Activated naive CD8-positive, alpha-beta T cell treated with anti-CD3 and anti-CD28 coated beads, Interleukin-2, amount 50 U/mL, for 24 hours (primary cell): ENCODE data around the gene CACNA1C.

ENCODE experiments used
- ATAC-seq: fragments of 150-1000 bp; cut with Tn5 transposase; one replicate; pipeline ENCODE4 v1.10.0; 2021
- DNase-seq: peaks from one replicate; pipeline ENCODE4 v3.0.0; 2021
- H3K27ac Mint-ChIP-seq: one replicate; pipeline ENCODE4 v1.8.0; 2021; ENCODE audit warnings: mild to moderate bottlenecking, mixed read lengths
- H3K27me3 Mint-ChIP-seq: one replicate; pipeline ENCODE4 v1.8.0; 2021; ENCODE audit warnings: mixed read lengths
- H3K36me3 Mint-ChIP-seq: one replicate; pipeline ENCODE4 v1.8.0; 2021; ENCODE audit warnings: low read depth, mixed read lengths
- H3K4me1 Mint-ChIP-seq: one replicate; pipeline ENCODE4 v1.8.0; 2021; ENCODE audit warnings: mixed read lengths
- H3K4me3 Mint-ChIP-seq: one replicate; pipeline ENCODE4 v1.8.0; 2021; ENCODE audit warnings: mild to moderate bottlenecking, moderate library complexity, mixed read lengths
- H3K9me3 Mint-ChIP-seq: one replicate; pipeline ENCODE4 v1.8.0; 2021; ENCODE audit warnings: mixed read lengths

The CACNA1C gene

DNA sequence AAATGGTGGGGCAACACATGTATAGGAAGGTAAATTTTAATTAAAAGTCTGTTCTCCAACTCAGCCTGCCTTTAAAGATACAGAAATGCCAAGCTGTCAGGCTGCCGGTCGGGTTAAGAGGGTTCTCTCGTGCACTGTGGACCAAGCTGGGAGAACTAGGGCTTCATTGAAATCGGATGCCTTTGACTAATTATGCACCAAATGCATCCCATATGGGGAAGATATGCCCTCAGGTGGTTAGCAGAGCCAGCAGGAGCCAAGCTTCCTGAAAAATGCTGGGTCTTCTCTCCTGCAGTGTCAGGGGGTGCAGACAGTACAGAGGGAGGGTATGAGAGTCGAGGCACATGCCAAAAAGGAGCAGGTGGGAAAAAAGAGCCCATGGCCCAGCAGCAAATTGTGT lies 236.1 kb downstream of the CACNA1C start:
- no peaks in the 10 kb centered on the region for H3K36me3 Mint-ChIP-seq
- DNase-seq (no peak), ATAC-seq (no peak)
- H3K9me3 Mint-ChIP-seq = no peaks in the 10 kb centered on the region
- H3K27ac Mint-ChIP-seq = no peak overlapping the region
- peaks cover 5% of the 10 kb centered on the region for H3K4me1 Mint-ChIP-seq
- H3K27me3 Mint-ChIP-seq = peaks cover 17% of the 10 kb centered on the region
- H3K4me3 Mint-ChIP-seq = no peak overlapping the region

DNA sequence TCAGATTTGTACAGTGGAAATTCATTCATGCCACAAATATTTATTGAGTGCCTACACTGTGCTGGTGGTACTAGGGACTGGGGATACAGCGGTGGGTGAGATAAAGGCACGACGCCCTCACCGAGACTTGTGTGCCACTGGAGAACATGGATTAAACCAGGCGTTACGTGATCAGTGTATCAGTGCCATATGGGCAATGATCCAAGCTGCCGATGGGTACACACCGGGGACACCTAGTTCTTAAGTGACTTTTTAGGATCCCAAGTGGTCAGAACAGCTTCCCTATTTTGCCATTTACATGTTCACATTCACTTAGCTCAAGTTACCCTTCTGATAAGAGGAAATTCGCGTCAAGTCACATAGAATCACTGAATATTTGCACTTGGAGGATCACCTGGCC lies 236.7 kb downstream of the CACNA1C start:
- H3K27ac Mint-ChIP-seq = no peak overlapping the region
- ATAC-seq = no peak
- DNase-seq = no peak
- no peaks in the 10 kb centered on the region for H3K9me3 Mint-ChIP-seq
- H3K4me1 Mint-ChIP-seq = peaks cover 3% of the 10 kb centered on the region
- H3K36me3 Mint-ChIP-seq = no peaks in the 10 kb centered on the region
- H3K4me3 Mint-ChIP-seq = no peak overlapping the region
- peaks cover 11% of the 10 kb centered on the region for H3K27me3 Mint-ChIP-seq

- DNase-seq (no peak), ATAC-seq (no peak)
- peaks cover 6% of the 10 kb centered on the region for H3K27me3 Mint-ChIP-seq
- H3K36me3 Mint-ChIP-seq = no peaks in the 10 kb centered on the region
- no peaks in the 10 kb centered on the region for H3K9me3 Mint-ChIP-seq
- no peak overlapping the region for H3K27ac Mint-ChIP-seq
- H3K4me1 Mint-ChIP-seq = peaks cover 8% of the 10 kb centered on the region
- H3K4me3 Mint-ChIP-seq = no peak overlapping the region
Measured at GRCh38 chr12:2290091-2290490, 237.3 kb downstream of the CACNA1C start.

GRCh38 chr12:2290516-2291065 lies 237.8 kb downstream of the CACNA1C start:
- H3K4me1 Mint-ChIP-seq = peaks cover 13% of the 10 kb centered on the region
- ATAC-seq = no peak
- H3K27ac Mint-ChIP-seq = no peak overlapping the region
- no peak for DNase-seq
- no peak overlapping the region for H3K4me3 Mint-ChIP-seq
- no peaks in the 10 kb centered on the region for H3K36me3 Mint-ChIP-seq
- H3K9me3 Mint-ChIP-seq = no peaks in the 10 kb centered on the region
- H3K27me3 Mint-ChIP-seq = peaks cover 5% of the 10 kb centered on the region

- no peak overlapping the region for H3K4me3 Mint-ChIP-seq
- H3K9me3 Mint-ChIP-seq = no peaks in the 10 kb centered on the region
- ATAC-seq (no peak), DNase-seq (peak; percentile 28)
- H3K27ac Mint-ChIP-seq = no peak overlapping the region
- H3K4me1 Mint-ChIP-seq = peaks cover 13% of the 10 kb centered on the region
- no peaks in the 10 kb centered on the region for H3K36me3 Mint-ChIP-seq
- peaks cover 5% of the 10 kb centered on the region for H3K27me3 Mint-ChIP-seq
Measured at GRCh38 chr12:2291182-2291832, 238.5 kb downstream of the CACNA1C start.

- Mint-ChIP-seq H3K27me3 (peaks cover 4% of the 10 kb centered on the region), H3K4me3 (no peak overlapping the region), H3K9me3 (no peaks in the 10 kb centered on the region), H3K4me1 (peaks cover 13% of the 10 kb centered on the region), H3K36me3 (no peaks in the 10 kb centered on the region), H3K27ac (no peak overlapping the region)
- DNase-seq (no peak), ATAC-seq (no peak)
Measured at GRCh38 chr12:2291947-2292346, 239.2 kb downstream of the CACNA1C start.

GRCh38 chr12:2292560-2292959 lies 239.8 kb downstream of the CACNA1C start:
- DNase-seq = no peak
- ATAC-seq = no peak
- Mint-ChIP-seq H3K9me3 (no peaks in the 10 kb centered on the region), H3K4me1 (peaks cover 13% of the 10 kb centered on the region), H3K27ac (no peak overlapping the region), H3K36me3 (no peaks in the 10 kb centered on the region), H3K4me3 (no peak overlapping the region), H3K27me3 (no peaks in the 10 kb centered on the region)

DNA sequence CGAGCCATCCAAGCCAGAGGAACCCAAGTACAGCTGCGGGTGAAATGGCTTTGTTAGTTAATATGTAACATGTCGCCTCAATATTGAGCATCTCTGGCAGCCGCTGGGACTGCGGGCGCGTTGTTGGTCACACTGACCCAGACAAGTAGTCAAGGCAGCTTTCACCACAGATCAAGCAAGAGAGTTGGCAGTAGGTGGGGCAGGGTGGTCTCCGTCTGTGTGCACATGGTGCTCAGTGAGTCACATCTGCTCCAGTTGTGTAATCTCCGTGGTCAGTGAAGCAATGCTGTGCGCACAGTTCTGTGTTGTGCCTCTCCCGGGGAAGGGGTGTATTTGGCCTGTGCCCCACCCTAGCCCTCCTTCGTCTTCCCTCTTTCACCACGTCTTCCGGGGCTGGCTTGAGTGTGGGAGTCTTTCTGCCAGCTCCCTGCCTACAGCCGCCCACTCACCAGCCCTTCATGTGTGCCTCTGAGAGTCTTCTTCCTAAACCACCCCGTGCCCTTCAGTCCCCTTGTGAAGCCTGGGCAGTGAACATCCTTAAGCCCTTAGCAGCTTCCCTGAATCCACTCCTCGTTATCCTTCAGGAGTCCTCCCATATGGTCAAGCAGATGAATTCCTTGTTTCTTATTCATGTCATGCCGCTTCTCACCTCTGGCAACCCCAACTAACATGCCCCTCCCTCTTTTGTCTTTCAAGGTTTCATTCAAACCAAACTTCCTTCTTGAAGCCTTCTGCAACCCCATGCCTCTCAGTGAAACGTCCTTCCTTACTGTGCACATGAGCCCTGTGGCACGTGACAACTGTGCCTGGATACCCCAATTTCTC lies 242.1 kb downstream of the CACNA1C start:
- H3K36me3 Mint-ChIP-seq = no peaks in the 10 kb centered on the region
- no peaks in the 10 kb centered on the region for H3K27me3 Mint-ChIP-seq
- no peak overlapping the region for H3K4me3 Mint-ChIP-seq
- DNase-seq (peak; percentile 6), ATAC-seq (peak; percentile 72)
- no peaks in the 10 kb centered on the region for H3K9me3 Mint-ChIP-seq
- peaks cover 21% of the 10 kb centered on the region for H3K4me1 Mint-ChIP-seq
- H3K27ac Mint-ChIP-seq = peak overlapping the region; percentile 17

- H3K4me3 Mint-ChIP-seq = no peak overlapping the region
- ATAC-seq = no peak
- DNase-seq = no peak
Measured at GRCh38 chr12:2295941-2296461, 243.2 kb downstream of the CACNA1C start.

DNA sequence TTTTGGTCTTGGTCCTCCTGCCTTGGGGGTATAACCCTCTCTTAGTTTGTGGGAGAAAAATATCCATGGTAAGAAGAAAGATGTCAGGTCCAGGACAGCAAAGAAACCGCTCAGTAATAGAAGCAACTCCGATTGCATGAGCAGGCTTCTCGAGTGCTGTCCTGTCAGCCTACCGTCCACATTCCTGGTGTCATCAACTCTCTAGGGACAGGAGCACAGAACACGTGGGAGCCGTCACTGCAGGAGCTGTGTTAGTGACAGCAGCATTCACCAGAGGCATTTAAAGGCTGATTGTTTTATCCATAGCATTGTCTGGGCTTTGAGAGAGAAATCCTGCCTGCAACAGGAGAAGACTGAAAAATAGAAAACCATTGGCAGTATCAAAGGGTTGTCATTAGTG lies 244.2 kb downstream of the CACNA1C start:
- no peak overlapping the region for H3K27ac Mint-ChIP-seq
- no peak for DNase-seq
- peaks cover 21% of the 10 kb centered on the region for H3K4me1 Mint-ChIP-seq
- H3K4me3 Mint-ChIP-seq = no peak overlapping the region
- H3K9me3 Mint-ChIP-seq = no peaks in the 10 kb centered on the region
- no peak for ATAC-seq
- H3K36me3 Mint-ChIP-seq = no peaks in the 10 kb centered on the region
- no peaks in the 10 kb centered on the region for H3K27me3 Mint-ChIP-seq

More at GRCh38 chr12:2295941-2296461, 243.2 kb downstream of the CACNA1C start:
- H3K9me3 Mint-ChIP-seq = no peaks in the 10 kb centered on the region
- H3K27ac Mint-ChIP-seq = no peak overlapping the region
- H3K27me3 Mint-ChIP-seq = no peaks in the 10 kb centered on the region
- H3K4me1 Mint-ChIP-seq = peaks cover 21% of the 10 kb centered on the region
- no peaks in the 10 kb centered on the region for H3K36me3 Mint-ChIP-seq

- no peak for DNase-seq
- H3K36me3 Mint-ChIP-seq = no peaks in the 10 kb centered on the region
- no peak overlapping the region for H3K4me3 Mint-ChIP-seq
- no peak overlapping the region for H3K27ac Mint-ChIP-seq
- no peaks in the 10 kb centered on the region for H3K27me3 Mint-ChIP-seq
- H3K4me1 Mint-ChIP-seq = peaks cover 21% of the 10 kb centered on the region
- H3K9me3 Mint-ChIP-seq = no peaks in the 10 kb centered on the region
- ATAC-seq = no peak
Measured at GRCh38 chr12:2297658-2298057, 244.9 kb downstream of the CACNA1C start.

- H3K27me3 Mint-ChIP-seq = no peaks in the 10 kb centered on the region
- H3K9me3 Mint-ChIP-seq = no peaks in the 10 kb centered on the region
- DNase-seq (no peak), ATAC-seq (no peak)
- H3K27ac Mint-ChIP-seq = no peak overlapping the region
- H3K36me3 Mint-ChIP-seq = no peaks in the 10 kb centered on the region
- peaks cover 21% of the 10 kb centered on the region for H3K4me1 Mint-ChIP-seq
- no peak overlapping the region for H3K4me3 Mint-ChIP-seq
Measured at GRCh38 chr12:2298556-2299200, 245.9 kb downstream of the CACNA1C start.

DNA sequence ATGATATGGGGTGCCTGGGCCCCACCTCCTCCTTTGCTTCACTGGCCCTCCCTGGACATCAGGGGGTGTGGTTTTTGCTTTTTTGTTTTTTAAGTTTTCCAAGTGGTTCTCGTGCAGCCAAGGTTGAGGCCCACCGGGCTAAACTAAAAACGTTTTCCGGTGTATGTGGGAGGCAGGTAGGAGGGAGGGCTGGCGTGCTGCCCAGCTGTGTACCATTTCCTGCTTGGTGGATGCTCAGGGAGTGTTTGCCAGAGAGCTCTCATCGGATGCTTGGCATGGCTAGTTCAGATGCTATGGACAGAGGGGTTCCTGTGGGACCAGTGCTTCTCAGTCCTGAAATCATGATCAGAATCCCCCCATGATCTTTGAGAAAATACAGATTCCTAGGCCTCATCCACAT lies 246.4 kb downstream of the CACNA1C start:
- H3K4me3 Mint-ChIP-seq = no peak overlapping the region
- no peaks in the 10 kb centered on the region for H3K9me3 Mint-ChIP-seq
- DNase-seq (peak; percentile 11), ATAC-seq (no peak)
- H3K4me1 Mint-ChIP-seq = peaks cover 19% of the 10 kb centered on the region
- no peaks in the 10 kb centered on the region for H3K36me3 Mint-ChIP-seq
- no peaks in the 10 kb centered on the region for H3K27me3 Mint-ChIP-seq
- H3K27ac Mint-ChIP-seq = no peak overlapping the region

DNA sequence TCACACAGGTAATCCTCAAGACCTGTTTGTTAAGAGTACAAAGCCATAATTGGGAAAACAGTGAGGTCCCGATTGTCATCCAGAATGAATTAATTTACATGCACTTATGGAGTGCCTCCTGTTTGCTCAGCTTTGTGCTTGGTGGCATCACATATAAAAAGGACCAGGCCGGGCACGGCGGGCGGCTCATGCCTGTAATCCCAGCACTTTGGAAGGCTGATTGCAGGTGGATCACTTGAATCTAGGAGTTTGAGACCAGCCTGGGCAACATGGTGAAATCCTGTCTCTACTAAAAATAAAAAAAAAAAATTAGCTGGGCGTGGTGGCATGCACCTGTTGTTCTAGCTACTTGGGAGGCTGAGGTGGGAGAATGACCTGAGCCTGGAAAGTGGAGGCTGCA lies 247.4 kb downstream of the CACNA1C start:
- DNase-seq = no peak
- H3K4me1 Mint-ChIP-seq = peaks cover 12% of the 10 kb centered on the region
- H3K27ac Mint-ChIP-seq = no peak overlapping the region
- H3K27me3 Mint-ChIP-seq = no peaks in the 10 kb centered on the region
- H3K36me3 Mint-ChIP-seq = no peaks in the 10 kb centered on the region
- no peak for ATAC-seq
- no peak overlapping the region for H3K4me3 Mint-ChIP-seq
- H3K9me3 Mint-ChIP-seq = no peaks in the 10 kb centered on the region
